HepG2 (cell line): ENCODE data around the gene SLC9B2. TPM values are rescaled to one million over a fixed set of nuclear protein-coding genes. Genes with fewer than 3 reads are reported as not detected.

Experiments
- ATAC-seq: fragments of 200-7000 bp; cut with Tn5 transposase; 3 replicates; pipeline ENCODE4 v1.9.1; 2020; ENCODE audit warnings: mild to moderate bottlenecking, moderate library complexity
- BruUV-seq: library from RNA; stranded (reverse); fragments of 400-500 nt; replicated peaks from 2 replicates; lab custom pipeline; 2021; lab: Mats Ljungman, UMichigan
- CTCF ChIA-PET: fragments of 300-600 bp; formaldehyde crosslinking; extraction: SDS; loops from one replicate; lab custom pipeline; 2021; ENCODE audit warnings: low total read pairs, inconsistent platforms, low intra/inter-chr PET ratio; lab: Yijun Ruan, JAX
- POLR2A ChIA-PET: fragments of 350-600 bp; sonication (Branson Sonifier 250); formaldehyde crosslinking; loops from one replicate; lab custom pipeline; 2020; ENCODE audit warnings: antibody characterized with exemption, inconsistent platforms; lab: Yijun Ruan, JAX
- DNase-seq: peaks from one replicate; pipeline ENCODE4 v3.0.0-alpha.2; 2015; ENCODE audit warnings: low spot score
- FAIRE-seq: peaks from 3 replicates; lab custom pipeline; 2011; peaks lifted over from hg19 to GRCh38; lab: Jason Lieb, UNC
- H2AFZ ChIP-seq: one replicate; pipeline ENCODE4 v1.6.1; 2011; ENCODE audit warnings: low read length, inconsistent platforms
- H3K27ac ChIP-seq: fragments of 300-600 bp; 3 replicates; pipeline ENCODE4 v1.8.0; 2011; ENCODE audit warnings: mixed run types, mild to moderate bottlenecking, mixed read lengths, low read length, inconsistent platforms; ENCODE audit not compliant: insufficient read depth; ENCODE audit errors: extremely low read length
- H3K27me3 ChIP-seq, 2 experiments: fragments of 200-600 bp in 1 of 2; 2 replicates in 1 of 2; 3 replicates in 1 of 2; pipeline versions ENCODE4 v1.6.0 to v1.8.0; 2011; ENCODE audit warnings: low read length in 2 of 2, mild to moderate bottlenecking in 2 of 2, moderate library complexity in 2 of 2, inconsistent platforms in 1 of 2; ENCODE audit not compliant: insufficient read depth in 2 of 2, control insufficient read depth in 1 of 2
- H3K36me3 ChIP-seq, 2 experiments: fragments of 200-600 bp in 1 of 2; replicated peaks in 1 of 2; 2 replicates in 1 of 2; 3 replicates in 1 of 2; pipeline versions ENCODE4 v1.5.1 to v1.8.0; 2011; ENCODE audit warnings: low read length in 2 of 2, inconsistent platforms in 1 of 2; ENCODE audit not compliant: insufficient read depth in 2 of 2, control insufficient read depth in 1 of 2
- H3K4me1 ChIP-seq: 2 replicates; pipeline ENCODE4 v1.5.1; 2012; ENCODE audit warnings: low read length, inconsistent platforms; ENCODE audit not compliant: insufficient read depth
- H3K4me2 ChIP-seq: 2 replicates; pipeline ENCODE4 v1.6.0; 2011; ENCODE audit warnings: low read depth, low read length, inconsistent platforms
- H3K4me3 ChIP-seq, 3 experiments: fragments of 200-600 bp in 1 of 3; sonication (generic), shearing (Covaris generic) in 1 of 3; replicated peaks in 1 of 3; 2 replicates each; pipeline ENCODE4 v1.5.1; 2011 to 2016; ENCODE audit warnings: low read length in 3 of 3, inconsistent platforms in 2 of 3, low read depth in 2 of 3, mild to moderate bottlenecking in 2 of 3, control low read depth in 1 of 3, mixed read lengths in 1 of 3; ENCODE audit not compliant: insufficient read depth in 1 of 3
- H3K79me2 ChIP-seq: one replicate; pipeline ENCODE4 v1.6.1; 2011; ENCODE audit warnings: low read length, inconsistent platforms; ENCODE audit not compliant: insufficient read depth
- H3K9ac ChIP-seq: 2 replicates; pipeline ENCODE4 v1.6.0; 2011; ENCODE audit warnings: mild to moderate bottlenecking, low read depth, low read length, inconsistent platforms; ENCODE audit not compliant: insufficient read depth
- H3K9me3 ChIP-seq: 2 replicates; pipeline ENCODE4 v1.5.1; 2012; ENCODE audit warnings: mild to moderate bottlenecking, low read length
- H4K20me1 ChIP-seq: 2 replicates; pipeline ENCODE4 v1.6.0; 2011; ENCODE audit warnings: inconsistent platforms, mild to moderate bottlenecking, low read length, moderate library complexity; ENCODE audit not compliant: insufficient read depth
- AKAP8 ChIP-seq: sonication (generic); formaldehyde crosslinking; IDR thresholded peaks from 2 replicates; pipeline ENCODE4 v1.5.1; 2020; ENCODE audit warnings: mild to moderate bottlenecking, missing genetic modification reagents
- BHLHE40 ChIP-seq: IDR thresholded peaks from 2 replicates; pipeline ENCODE4 v1.6.1; 2011; ENCODE audit warnings: low read length, improper control_type of control experiment
- ELF4 ChIP-seq: sonication (generic); formaldehyde crosslinking; IDR thresholded peaks from 2 replicates; pipeline ENCODE4 v1.5.0; 2020; ENCODE audit warnings: missing genetic modification reagents, mild to moderate bottlenecking, moderate library complexity, borderline replicate concordance
- GPN1 ChIP-seq: sonication (generic); formaldehyde crosslinking; IDR thresholded peaks from 2 replicates; pipeline ENCODE4 v1.5.1; 2020; ENCODE audit warnings: missing genetic modification reagents, borderline replicate concordance
- HMG20A ChIP-seq: IDR thresholded peaks from 2 replicates; pipeline ENCODE4 v1.6.1; 2016; ENCODE audit warnings: borderline replicate concordance
- MLLT10 ChIP-seq: sonication (generic); formaldehyde crosslinking; IDR thresholded peaks from 2 replicates; pipeline ENCODE4 v1.4.0; 2020; ENCODE audit warnings: missing genetic modification reagents
- NBN ChIP-seq: fragments of 450-650 bp; conservative IDR thresholded peaks from 2 replicates; pipeline ENCODE4 v1.6.1; 2017
- RARA ChIP-seq: IDR thresholded peaks from 2 replicates; pipeline ENCODE4 v1.6.1; 2016; ENCODE audit warnings: missing genetic modification reagents, missing compliant biosample characterization
- ZBTB7A ChIP-seq: sonication (generic); formaldehyde crosslinking; IDR thresholded peaks from 2 replicates; pipeline ENCODE4 v1.8.0; 2022; ENCODE audit warnings: mild to moderate bottlenecking, missing genetic modification reagents
- ZNF17 ChIP-seq: sonication (generic); formaldehyde crosslinking; IDR thresholded peaks from 2 replicates; pipeline ENCODE4 v1.5.0; 2020; ENCODE audit warnings: mild to moderate bottlenecking, missing genetic modification reagents
- ZNF709 ChIP-seq: sonication (generic); formaldehyde crosslinking; IDR thresholded peaks from 2 replicates; pipeline ENCODE4 v1.5.0; 2020; ENCODE audit warnings: mild to moderate bottlenecking, missing genetic modification reagents
- ZNF761 ChIP-seq: sonication (generic); formaldehyde crosslinking; conservative IDR thresholded peaks from 2 replicates; pipeline ENCODE4 v1.4.0; 2020; ENCODE audit warnings: mild to moderate bottlenecking, missing genetic modification reagents
- ZNF780A ChIP-seq: sonication (generic); formaldehyde crosslinking; IDR thresholded peaks from 2 replicates; pipeline ENCODE4 v1.8.0; 2022; ENCODE audit warnings: mild to moderate bottlenecking, missing genetic modification reagents, moderate library complexity
- ZSCAN25 ChIP-seq: sonication (generic); formaldehyde crosslinking; IDR thresholded peaks from 2 replicates; pipeline ENCODE4 v1.8.0; 2022; ENCODE audit warnings: mild to moderate bottlenecking, missing genetic modification reagents
- ZSCAN29 ChIP-seq: sonication (generic); formaldehyde crosslinking; conservative IDR thresholded peaks from 2 replicates; pipeline ENCODE4 v1.4.0; 2020; ENCODE audit warnings: mild to moderate bottlenecking, missing genetic modification reagents
- WGBS: methylation state at CpG from one replicate; pipeline ENCODE4 v1.1.6; 2017; ENCODE audit warnings: low lambda C conversion rate; 5-methylcytosine and 5-hydroxymethylcytosine counted together
- in situ Hi-C: cut with HindIII; loops from 2 replicates; pipeline ENCODE4 v1.10.0; 2017; ENCODE audit warnings: low pct_unique_long_range_greater_than_20kb; ENCODE audit not compliant: extremely low pct_ligation_motif_present
- intact Hi-C: fragments of 100-400 bp; cut with micrococcal nuclease; formaldehyde crosslinking; loops from one replicate; pipeline ENCODE4 v1.10.0; 2022; ENCODE audit not compliant: unreplicated experiment
- polyA plus RNA-seq, 8 experiments: library from polyadenylated mRNA; depleted of rRNA in 3 of 8; stranded (reverse) in 7 of 8; unstranded in 1 of 8; fragments of >200 nt; fragmentation: Illumina TruSeq in 4 of 8; extraction: Trizol in 4 of 8; gene quantifications; 2 replicates each; pipeline versions ENCODE4 v1.2.1 to v1.2.3, GENCODE V29; 2011 to 2016; ENCODE audit warnings: low read depth in 4 of 8, missing spikeins in 1 of 8, mixed read lengths in 1 of 8; ENCODE audit not compliant: insufficient read depth in 1 of 8
- total RNA-seq, 5 experiments: library from RNA; depleted of rRNA; stranded (reverse); fragments of >200 nt; fragmentation: Illumina TruSeq; extraction: Trizol; gene quantifications; 2 replicates each; pipeline ENCODE4 v1.2.3, GENCODE V29; 2016; ENCODE audit warnings: low read depth in 1 of 5
- TF ChIP-seq, protein P1 (sequence below): IDR thresholded peaks from 2 replicates; pipeline ENCODE4 v1.6.1; 2016; ENCODE audit warnings: missing compliant biosample characterization, missing genetic modification reagents, borderline replicate concordance

The SLC9B2 gene
- total and polyA plus RNA-seq, 2 of the 13 experiments (the other 11 are each of a cell fraction or from before 2014, with no cell fraction given): 23.5 to 38.5 TPM

- 93% methylated on average over 2 of the region's 2 CpGs for WGBS
- no peak overlapping the region for H3K9ac ChIP-seq
- no peak overlapping the region for H3K4me2 ChIP-seq
- no peaks in the 10 kb centered on the region for H3K79me2 ChIP-seq
- POLR2A ChIA-PET: no interaction called here
- in situ Hi-C loops (no loop called here), intact Hi-C loops (no loop called here)
- H3K4me3 ChIP-seq: no peak overlapping the region
- H3K27ac ChIP-seq: no peak overlapping the region
- H3K4me1 ChIP-seq: peaks cover under 1% of the 10 kb centered on the region; the same call in 1 of the 2 replicates
- H3K27me3 ChIP-seq: no peaks in the 10 kb centered on the region
- DNase-seq (no peak), ATAC-seq (no peak), FAIRE-seq (no peak)
- peaks cover 3 to 34% of the 10 kb centered on the region in 2 experiments for H3K36me3 ChIP-seq
- no peak for TF ChIP-seq ZNF709 (CRISPR knock-in tag)
- no peak for TF ChIP-seq ZBTB7A
- no peak for TF ChIP-seq ZNF17
- TF ChIP-seq NBN: no peak
- TF ChIP-seq ZSCAN25: no peak
- no peak for TF ChIP-seq GPN1 (CRISPR knock-in tag)
- no peak for TF ChIP-seq BHLHE40
- no peak for TF ChIP-seq RARA (CRISPR knock-in tag)
- no peak for TF ChIP-seq ELF4 (CRISPR knock-in tag)
- TF ChIP-seq MLLT10 (CRISPR knock-in tag): no peak
- no peak for TF ChIP-seq HMG20A (CRISPR knock-in tag)
- TF ChIP-seq ZNF761 (CRISPR knock-in tag): no peak
- TF ChIP-seq AKAP8 (CRISPR knock-in tag): no peak
- TF ChIP-seq ZSCAN29 (CRISPR knock-in tag): no peak
- TF ChIP-seq, protein P1, sequence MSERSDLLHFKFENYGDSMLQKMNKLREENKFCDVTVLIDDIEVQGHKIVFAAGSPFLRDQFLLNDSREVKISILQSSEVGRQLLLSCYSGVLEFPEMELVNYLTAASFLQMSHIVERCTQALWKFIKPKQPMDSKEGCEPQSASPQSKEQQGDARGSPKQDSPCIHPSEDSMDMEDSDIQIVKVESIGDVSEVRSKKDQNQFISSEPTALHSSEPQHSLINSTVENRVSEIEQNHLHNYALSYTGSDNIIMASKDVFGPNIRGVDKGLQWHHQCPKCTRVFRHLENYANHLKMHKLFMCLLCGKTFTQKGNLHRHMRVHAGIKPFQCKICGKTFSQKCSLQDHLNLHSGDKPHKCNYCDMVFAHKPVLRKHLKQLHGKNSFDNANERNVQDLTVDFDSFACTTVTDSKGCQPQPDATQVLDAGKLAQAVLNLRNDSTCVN (CRISPR knock-in tag): no peak
- TF ChIP-seq ZNF780A (CRISPR knock-in tag): no peak
- H2AFZ ChIP-seq: no peak overlapping the region
- no TSS peak for BruUV-seq
- no peaks in the 10 kb centered on the region for H3K9me3 ChIP-seq
- CTCF ChIA-PET: no interaction called here
- H4K20me1 ChIP-seq: no peaks in the 10 kb centered on the region
Measured at GRCh38 chr4:103105558-103106356, 29.2 kb upstream of the SLC9B2 start.
